Caki2 (cell line): Measurements from ENCODE around the gene ATP6V0A4. TPM values are rescaled to one million over a fixed set of nuclear protein-coding genes. Genes with fewer than 3 reads are reported as not detected.
"Not testable (repeated sequence)": the region's sequence is repeated elsewhere in the genome, so short reads cannot be mapped to it uniquely, and the experiment has no call there.

Experiments
- DNase-seq: peaks from one replicate; pipeline ENCODE4 v3.0.0-alpha.2; 2015; ENCODE audit warnings: low read depth
- in situ Hi-C: cut with HindIII; loops from 2 replicates; pipeline ENCODE4 v1.10.0; 2016; ENCODE audit warnings: low sequenced_read_pairs, low pct_unique_long_range_greater_than_20kb, mixed read lengths
- total RNA-seq: library from RNA; depleted of rRNA; stranded (reverse); fragments of >200 nt; shearing (Covaris generic); gene quantifications from 2 replicates; pipeline ENCODE4 v1.2.3, GENCODE V29; 2014; ENCODE audit warnings: low replicate concordance

Gene ATP6V0A4
- total RNA-seq, 1 experiment from 2014 or later, result 1.4 TPM

GRCh38 chr7:138756591-138757242, 41.3 kb downstream of the ATP6V0A4 start:
- in situ Hi-C loops, result no loop called here
- peak; percentile 48 for DNase-seq

GRCh38 chr7:138755842-138756590, 42.0 kb downstream of the ATP6V0A4 start:
- DNase-seq, result no peak
- in situ Hi-C loops, result no loop called here

- in situ Hi-C loops, result no loop called here
- DNase-seq, result no peak
Observed at GRCh38 chr7:138755331-138755747, 42.7 kb downstream of the ATP6V0A4 start.

DNA sequence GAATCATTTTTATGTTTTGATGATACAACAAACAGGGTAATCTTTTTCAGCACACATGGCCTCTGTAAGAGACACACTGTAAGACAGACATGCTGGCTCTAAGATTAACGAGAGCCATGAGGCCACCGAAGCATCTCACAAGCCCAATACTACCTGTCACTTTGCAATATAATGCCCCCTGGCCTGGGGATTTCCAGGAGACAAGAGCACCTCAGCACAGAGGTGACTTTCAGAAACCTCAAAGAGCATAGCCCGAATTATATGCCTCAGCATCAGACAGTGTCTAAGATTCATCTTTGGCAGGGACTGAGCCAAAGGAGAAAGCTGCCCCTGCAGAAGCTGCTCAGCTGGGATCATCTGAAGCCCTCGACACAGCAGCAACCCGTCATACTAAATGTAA, 44.4 kb downstream of the ATP6V0A4 start:
- in situ Hi-C loops, result no loop called here
- DNase-seq, result no peak

- no peak for DNase-seq
- in situ Hi-C loops, result no loop called here
Observed at GRCh38 chr7:138753150-138753518, 44.9 kb downstream of the ATP6V0A4 start.

- in situ Hi-C loops, result no loop called here
- peak; percentile 99 for DNase-seq
Observed at GRCh38 chr7:138752518-138753149, 45.4 kb downstream of the ATP6V0A4 start.

GRCh38 chr7:138750901-138751464, 47.0 kb downstream of the ATP6V0A4 start:
- in situ Hi-C loops, result no loop called here
- DNase-seq, result no peak

DNA sequence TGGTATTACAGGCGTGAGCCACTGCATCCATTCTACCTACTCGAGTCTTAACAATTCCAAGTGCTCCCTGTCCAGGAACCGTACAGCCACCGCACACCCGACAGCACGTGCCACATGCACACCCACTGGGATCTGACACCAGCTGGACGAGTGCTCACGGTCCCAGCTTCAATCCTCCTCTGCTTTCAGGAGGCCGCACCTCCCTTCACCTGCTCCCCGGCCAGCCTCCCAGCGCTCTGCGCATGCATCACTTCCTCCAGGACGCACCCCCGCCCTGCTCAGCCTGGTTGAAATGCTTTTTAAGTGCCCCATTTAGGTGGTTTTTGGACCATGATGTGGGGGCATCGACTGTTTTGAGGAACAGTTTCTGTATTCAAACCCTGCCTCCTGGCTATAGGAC, 47.5 kb downstream of the ATP6V0A4 start:
- DNase-seq, result no peak
- in situ Hi-C loops, result no loop called here

DNA sequence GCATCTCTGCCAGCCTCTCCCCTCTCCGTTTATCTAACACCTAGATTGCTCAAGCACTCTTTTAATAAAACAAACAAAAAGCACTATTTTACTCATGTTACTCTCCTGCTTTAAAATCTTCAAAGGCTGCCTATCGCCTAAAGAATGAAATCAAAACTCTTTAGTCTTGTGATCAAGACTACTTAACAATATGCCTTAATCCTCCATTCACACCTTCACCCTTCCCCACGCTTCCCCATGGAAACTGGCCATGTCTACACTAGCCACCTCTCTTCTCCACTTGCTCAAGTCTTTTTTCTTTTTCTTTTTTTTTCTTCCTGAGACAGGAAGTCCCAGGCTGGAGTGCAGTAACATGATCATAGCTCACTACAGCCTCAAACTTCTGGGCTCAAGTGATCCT, 48.0 kb downstream of the ATP6V0A4 start:
- DNase-seq, result no peak
- in situ Hi-C loops, result no loop called here

GRCh38 chr7:138748666-138749065, 49.3 kb downstream of the ATP6V0A4 start:
- in situ Hi-C loops, result no loop called here
- no peak for DNase-seq

DNA sequence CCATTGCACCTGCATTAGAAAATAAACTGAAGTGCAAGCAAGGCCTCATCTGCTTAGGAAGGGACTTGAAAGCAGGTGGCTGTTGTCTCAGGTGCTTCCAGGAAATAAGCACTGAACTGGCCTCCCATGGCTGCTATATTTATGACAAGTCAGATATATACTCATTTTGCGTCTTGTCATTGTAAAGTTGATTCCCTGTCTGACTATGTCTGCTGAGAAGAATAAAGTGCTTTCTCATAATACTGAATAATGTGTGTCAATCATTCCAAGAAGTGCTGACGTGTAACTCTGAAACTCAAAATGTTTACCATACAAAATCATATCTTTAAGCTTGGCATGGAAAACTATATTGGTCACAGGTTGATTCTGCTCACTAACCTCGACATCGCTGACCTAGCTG, 51.9 kb downstream of the ATP6V0A4 start:
- DNase-seq, result no peak
- in situ Hi-C loops, result no loop called here

DNA sequence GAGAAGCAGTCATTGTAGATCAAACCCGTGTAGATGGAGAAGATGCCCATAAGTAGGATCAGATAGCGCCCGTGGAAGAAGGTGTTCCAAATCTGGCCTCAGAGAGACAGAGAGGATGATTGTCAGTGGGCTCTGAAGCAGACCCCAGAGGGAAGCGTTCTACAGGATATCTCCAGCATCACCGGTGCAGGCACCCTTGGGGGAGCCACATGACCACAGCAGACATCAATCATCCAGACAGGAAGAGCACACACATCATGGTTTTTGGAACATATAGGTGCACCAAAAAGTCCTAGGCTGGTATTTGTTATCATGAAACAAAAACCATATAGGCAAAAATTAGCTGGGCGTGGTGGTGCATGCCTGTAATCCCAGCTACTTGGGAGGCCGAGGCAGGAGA, 52.8 kb downstream of the ATP6V0A4 start:
- in situ Hi-C loops, result no loop called here
- no peak for DNase-seq

DNA sequence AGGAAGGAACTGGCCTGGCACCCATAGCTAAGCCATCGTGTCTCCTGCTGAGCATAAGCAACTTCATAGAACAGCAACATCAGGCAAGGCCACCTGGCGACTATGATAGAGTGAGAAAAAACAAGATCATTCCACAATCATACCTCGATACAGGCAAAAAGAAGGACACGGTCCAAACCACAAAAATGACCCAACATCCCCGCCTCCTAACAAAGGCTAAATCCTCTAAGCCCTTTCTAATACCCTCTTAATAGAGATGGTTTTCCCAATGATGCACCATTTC, 56.6 kb downstream of the ATP6V0A4 start:
- DNase-seq, result no peak
- in situ Hi-C loops, result no loop called here

- no peak for DNase-seq
- in situ Hi-C loops, result no loop called here
Observed at GRCh38 chr7:138739859-138740258, 58.1 kb downstream of the ATP6V0A4 start.

DNA sequence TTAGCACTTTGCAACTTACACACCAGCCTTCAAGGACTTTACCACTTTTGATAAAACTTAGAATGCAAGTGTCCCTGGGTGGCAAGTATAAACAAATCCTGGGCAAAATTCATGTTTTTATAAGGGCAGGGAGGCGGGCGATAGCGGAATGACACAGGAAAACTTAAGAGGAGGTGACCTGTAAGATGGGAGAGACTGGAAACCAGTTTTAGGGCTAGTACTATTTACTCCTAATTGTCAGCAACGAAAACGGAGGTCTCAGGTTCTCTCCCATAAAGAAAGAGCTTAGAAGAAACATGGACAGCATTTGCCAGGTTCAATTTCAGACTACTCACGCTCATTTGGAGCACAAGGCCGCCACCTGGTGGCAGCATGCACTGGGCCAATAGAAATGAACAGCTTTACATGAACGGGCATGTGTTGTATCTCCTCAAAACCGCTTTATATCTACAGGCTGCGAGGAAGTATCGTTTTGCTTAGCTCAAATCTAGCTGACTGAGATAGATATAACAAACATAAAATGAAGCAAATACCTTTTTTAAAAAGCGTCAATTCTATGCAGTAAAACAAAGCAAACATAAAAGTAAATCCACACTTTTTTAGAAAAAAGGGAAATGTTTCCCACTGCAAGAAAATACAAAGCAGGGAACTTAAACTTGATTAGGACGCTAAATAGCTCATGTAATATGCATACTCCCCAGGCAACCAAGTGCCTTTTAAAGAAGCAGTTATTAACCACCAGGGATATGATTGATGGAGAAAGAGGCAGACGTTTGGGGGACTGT, 59.3 kb downstream of the ATP6V0A4 start:
- in situ Hi-C loops, result no loop called here
- DNase-seq, result peak; percentile 79

DNA sequence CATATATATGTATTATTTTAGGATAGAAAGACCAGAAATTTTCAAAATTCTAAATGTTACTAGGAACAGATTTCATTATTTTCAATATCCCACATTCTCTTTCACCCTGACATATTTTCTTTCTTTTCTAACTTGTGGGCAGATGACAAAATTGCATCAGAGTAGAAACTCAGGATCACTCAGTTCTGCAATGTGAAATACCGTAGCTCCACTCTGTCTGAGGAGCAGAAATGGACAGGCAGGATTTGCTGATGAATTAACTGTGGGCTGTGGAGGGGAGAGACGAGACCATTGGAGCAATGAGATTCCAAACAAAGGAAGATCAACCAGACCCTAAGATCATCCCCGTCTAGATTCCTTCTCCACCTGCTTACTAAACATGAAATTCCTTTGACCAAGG, 59.9 kb downstream of the ATP6V0A4 start:
- DNase-seq, result no peak

GRCh38 chr7:138735399-138735798, 62.6 kb downstream of the ATP6V0A4 start:
- no peak for DNase-seq
- in situ Hi-C loops, result no loop called here

More for the DNA sequence above, 59.9 kb downstream of the ATP6V0A4 start:
- in situ Hi-C loops, result no loop called here

GRCh38 chr7:138731733-138732132, 66.3 kb downstream of the ATP6V0A4 start:
- in situ Hi-C loops, DNase-seq: not testable (repeated sequence)

DNA sequence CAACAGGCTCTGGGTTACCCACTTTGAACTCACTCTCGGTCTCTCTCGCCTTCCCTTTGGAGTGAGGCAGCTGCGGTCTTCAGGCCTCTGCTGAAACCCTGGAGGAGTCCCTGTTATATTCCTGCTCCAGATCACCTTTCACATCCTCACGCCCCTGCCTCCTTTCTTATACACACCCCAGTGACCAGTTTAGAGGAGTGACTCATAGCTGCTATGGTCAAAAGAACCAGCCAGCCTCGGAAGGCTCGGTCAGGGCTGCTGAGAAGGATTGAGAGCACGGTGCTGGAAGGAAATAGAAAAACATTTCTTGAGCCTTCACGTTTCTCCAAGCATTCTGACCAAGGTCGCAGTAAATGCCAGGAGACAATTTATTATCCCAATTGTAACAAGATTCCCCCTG, 68.6 kb downstream of the ATP6V0A4 start:
- peak; percentile 34 for DNase-seq

More for the DNA sequence above, 68.6 kb downstream of the ATP6V0A4 start:
- in situ Hi-C loops, result no loop called here
